HFFc6 (cell line): ENCODE data around the gene PLEKHA4. TPM values are rescaled to one million over a fixed set of nuclear protein-coding genes. Genes with fewer than 3 reads are reported as not detected.

Experiments used
- DNase-seq: peaks from one replicate; pipeline ENCODE4 v3.0.0-alpha.2; 2018
- H3K27ac Mint-ChIP-seq: 2 replicates; pipeline ENCODE4 v1.8.0; 2020; ENCODE audit warnings: mild to moderate bottlenecking, mixed read lengths
- H3K27me3 Mint-ChIP-seq: 2 replicates; pipeline ENCODE4 v1.8.0; 2021; ENCODE audit warnings: mild to moderate bottlenecking, moderate library complexity, mixed read lengths; ENCODE audit not compliant: insufficient read depth
- H3K36me3 Mint-ChIP-seq: 2 replicates; pipeline ENCODE4 v1.8.0; 2021; ENCODE audit warnings: low read depth, mixed read lengths
- H3K4me1 Mint-ChIP-seq: 2 replicates; pipeline ENCODE4 v1.8.0; 2020; ENCODE audit warnings: low read depth, mixed read lengths
- H3K4me3 Mint-ChIP-seq: 2 replicates; pipeline ENCODE4 v1.8.0; 2020; ENCODE audit warnings: mild to moderate bottlenecking, moderate library complexity, mixed read lengths
- H3K9me3 Mint-ChIP-seq: 2 replicates; pipeline ENCODE4 v1.8.0; 2020; ENCODE audit warnings: mild to moderate bottlenecking, mixed read lengths
- total RNA-seq, 6 experiments: library from RNA; stranded (reverse); fragmentation: NEBNext Ultra II Directional; extraction: Animal tissue kit (Norgen Biotek cat#: 25700); gene quantifications; 2 replicates in 1 of 6; 3 replicates in 5 of 6; pipeline ENCODE4 v1.2.3, GENCODE V29; 2021
- TF ChIP-seq, protein P1 (sequence below): fragments of 200-600 bp; sonication (generic); IDR thresholded peaks from 2 replicates; pipeline ENCODE4 v1.5.0; 2021; ENCODE audit warnings: antibody characterized with exemption, mild to moderate bottlenecking

The PLEKHA4 gene
- total RNA-seq, 6 experiments from 2014 or later, result 7.7 to 15.1 (median 13.2) TPM

GRCh38 chr19:48862827-48863226, 5.6 kb downstream of the PLEKHA4 start:
- Mint-ChIP-seq H3K4me3 (no peak overlapping the region), H3K36me3 (peaks cover 13% of the 10 kb centered on the region), H3K27me3 (no peaks in the 10 kb centered on the region; the same call in 1 of the 2 replicates), H3K4me1 (peaks cover 14% of the 10 kb centered on the region), H3K9me3 (no peaks in the 10 kb centered on the region), H3K27ac (no peak overlapping the region)
- no peak for DNase-seq
- TF ChIP-seq, protein P1, sequence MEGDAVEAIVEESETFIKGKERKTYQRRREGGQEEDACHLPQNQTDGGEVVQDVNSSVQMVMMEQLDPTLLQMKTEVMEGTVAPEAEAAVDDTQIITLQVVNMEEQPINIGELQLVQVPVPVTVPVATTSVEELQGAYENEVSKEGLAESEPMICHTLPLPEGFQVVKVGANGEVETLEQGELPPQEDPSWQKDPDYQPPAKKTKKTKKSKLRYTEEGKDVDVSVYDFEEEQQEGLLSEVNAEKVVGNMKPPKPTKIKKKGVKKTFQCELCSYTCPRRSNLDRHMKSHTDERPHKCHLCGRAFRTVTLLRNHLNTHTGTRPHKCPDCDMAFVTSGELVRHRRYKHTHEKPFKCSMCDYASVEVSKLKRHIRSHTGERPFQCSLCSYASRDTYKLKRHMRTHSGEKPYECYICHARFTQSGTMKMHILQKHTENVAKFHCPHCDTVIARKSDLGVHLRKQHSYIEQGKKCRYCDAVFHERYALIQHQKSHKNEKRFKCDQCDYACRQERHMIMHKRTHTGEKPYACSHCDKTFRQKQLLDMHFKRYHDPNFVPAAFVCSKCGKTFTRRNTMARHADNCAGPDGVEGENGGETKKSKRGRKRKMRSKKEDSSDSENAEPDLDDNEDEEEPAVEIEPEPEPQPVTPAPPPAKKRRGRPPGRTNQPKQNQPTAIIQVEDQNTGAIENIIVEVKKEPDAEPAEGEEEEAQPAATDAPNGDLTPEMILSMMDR, result no peak

GRCh38 chr19:48861313-48861712, 7.1 kb downstream of the PLEKHA4 start:
- Mint-ChIP-seq H3K9me3 (no peaks in the 10 kb centered on the region), H3K4me1 (peaks cover 6% of the 10 kb centered on the region), H3K27ac (no peak overlapping the region), H3K36me3 (peaks cover 13% of the 10 kb centered on the region), H3K27me3 (no peaks in the 10 kb centered on the region; the same call in 1 of the 2 replicates), H3K4me3 (no peak overlapping the region)
- no peak for DNase-seq
- TF ChIP-seq, protein P1, result no peak

DNA sequence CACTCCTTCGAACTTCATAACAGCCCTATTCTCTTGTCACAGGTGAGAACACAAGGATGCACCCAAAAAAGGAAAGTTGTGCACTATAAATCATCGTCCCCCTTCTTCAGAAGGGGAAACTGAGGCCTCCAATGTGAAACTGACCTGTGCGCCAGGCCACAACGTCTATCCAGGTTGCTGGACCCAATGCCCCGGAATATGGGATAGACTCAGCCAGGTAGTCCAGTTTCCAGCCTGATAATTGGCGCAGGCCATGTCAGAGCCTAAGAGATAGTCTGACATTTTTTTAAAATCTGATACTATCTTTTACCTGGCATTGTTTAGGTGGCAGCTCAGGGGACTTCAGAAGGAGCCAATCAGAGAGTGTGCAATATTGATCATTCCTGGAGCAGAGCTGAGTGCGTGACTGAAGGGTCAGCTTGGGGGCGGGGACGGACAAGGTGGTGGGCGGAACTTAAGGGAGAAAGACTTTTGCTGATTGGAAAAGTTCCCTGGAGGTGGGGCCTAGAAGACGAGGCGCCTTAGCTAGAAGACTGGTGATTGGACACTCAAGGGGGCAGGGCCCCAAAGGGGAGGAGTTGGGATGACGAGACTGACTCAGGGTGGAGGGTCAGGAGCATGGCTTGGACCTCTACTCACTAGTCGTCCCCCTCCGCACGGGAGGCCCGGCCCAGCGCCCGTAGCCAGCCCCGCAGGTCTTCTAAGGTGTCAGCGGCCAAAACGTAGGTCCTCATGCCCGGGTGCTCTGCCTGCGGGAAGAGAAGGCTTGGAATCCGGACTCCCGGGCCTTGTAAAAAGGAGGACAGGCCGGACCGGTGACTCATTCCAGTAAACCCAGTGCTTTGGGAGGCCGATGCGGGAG, 8.5 kb downstream of the PLEKHA4 start:
- peaks cover 13% of the 10 kb centered on the region for H3K36me3 Mint-ChIP-seq
- TF ChIP-seq, protein P1, result no peak
- H3K27ac Mint-ChIP-seq, result no peak overlapping the region
- no peak overlapping the region for H3K4me3 Mint-ChIP-seq
- H3K27me3 Mint-ChIP-seq, result no peaks in the 10 kb centered on the region; the same call in 1 of the 2 replicates
- DNase-seq, result no peak
- peaks cover 6% of the 10 kb centered on the region; the same call in 1 of the 2 replicates for H3K4me1 Mint-ChIP-seq
- no peaks in the 10 kb centered on the region for H3K9me3 Mint-ChIP-seq

DNA sequence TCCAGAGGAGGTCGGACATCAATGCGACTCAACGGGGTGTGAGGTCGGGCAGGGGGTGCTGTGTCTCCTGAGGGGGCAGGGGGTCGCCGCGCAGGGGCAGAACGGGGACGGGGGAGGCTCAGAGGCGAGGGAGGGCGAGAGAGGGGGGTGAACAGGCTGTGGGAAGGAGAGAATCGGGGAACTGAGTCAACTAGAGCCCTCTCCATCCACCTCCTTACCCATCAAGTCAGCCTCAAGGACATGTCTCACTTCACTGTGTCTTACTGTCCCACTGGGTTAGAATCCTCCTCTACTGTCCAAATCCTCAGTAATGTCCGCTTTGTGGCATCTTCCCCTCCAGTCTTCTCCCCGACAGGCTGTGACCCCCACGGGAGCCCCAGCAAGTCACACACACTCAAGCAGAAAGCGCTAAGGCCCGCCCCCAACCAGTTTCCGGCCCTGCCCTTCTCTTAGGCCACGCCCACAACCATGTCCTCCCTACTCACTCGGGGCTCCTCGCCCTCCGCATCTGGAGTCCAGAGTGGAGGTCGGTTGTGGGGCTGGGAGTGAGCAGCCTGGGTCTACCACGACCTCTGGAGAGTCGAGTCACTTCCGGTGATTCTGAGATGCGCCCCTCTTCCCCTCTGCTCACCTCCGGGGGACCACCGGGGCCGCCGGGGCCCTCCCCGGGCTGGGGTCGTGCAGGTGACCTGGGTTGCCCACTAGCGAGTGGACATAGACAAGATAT, 9.3 kb downstream of the PLEKHA4 start:
- Mint-ChIP-seq H3K36me3 (peaks cover 6% of the 10 kb centered on the region), H3K27ac (no peak overlapping the region), H3K4me1 (peaks cover 6% of the 10 kb centered on the region; the same call in 1 of the 2 replicates), H3K9me3 (no peaks in the 10 kb centered on the region), H3K4me3 (no peak overlapping the region), H3K27me3 (no peaks in the 10 kb centered on the region; the same call in 1 of the 2 replicates)
- no peak for DNase-seq
- TF ChIP-seq, protein P1, result no peak

- no peak overlapping the region for H3K27ac Mint-ChIP-seq
- H3K4me1 Mint-ChIP-seq, result peaks cover 6% of the 10 kb centered on the region; the same call in 1 of the 2 replicates
- H3K27me3 Mint-ChIP-seq, result no peaks in the 10 kb centered on the region; the same call in 1 of the 2 replicates
- H3K36me3 Mint-ChIP-seq, result peaks cover 5% of the 10 kb centered on the region
- no peaks in the 10 kb centered on the region for H3K9me3 Mint-ChIP-seq
- H3K4me3 Mint-ChIP-seq, result no peak overlapping the region
- TF ChIP-seq, protein P1, result no peak
- DNase-seq, result peak; percentile 35
These were observed 11.5 kb downstream of the PLEKHA4 start for GRCh38 chr19:48856921-48857320.
